KG1 (cell line): ENCODE data around the gene MAP3K15.

Experiments
- DNase-seq: peaks from one replicate; lab custom pipeline; 2025; lab: John Stamatoyannopoulos, UW

MAP3K15 gene

GRCh38 chrX:19392703-19393102 is 122.6 kb downstream of the MAP3K15 start:
- DNase-seq: no peak

- no peak for DNase-seq
Observed at GRCh38 chrX:19392078-19392477, 123.2 kb downstream of the MAP3K15 start.

DNA sequence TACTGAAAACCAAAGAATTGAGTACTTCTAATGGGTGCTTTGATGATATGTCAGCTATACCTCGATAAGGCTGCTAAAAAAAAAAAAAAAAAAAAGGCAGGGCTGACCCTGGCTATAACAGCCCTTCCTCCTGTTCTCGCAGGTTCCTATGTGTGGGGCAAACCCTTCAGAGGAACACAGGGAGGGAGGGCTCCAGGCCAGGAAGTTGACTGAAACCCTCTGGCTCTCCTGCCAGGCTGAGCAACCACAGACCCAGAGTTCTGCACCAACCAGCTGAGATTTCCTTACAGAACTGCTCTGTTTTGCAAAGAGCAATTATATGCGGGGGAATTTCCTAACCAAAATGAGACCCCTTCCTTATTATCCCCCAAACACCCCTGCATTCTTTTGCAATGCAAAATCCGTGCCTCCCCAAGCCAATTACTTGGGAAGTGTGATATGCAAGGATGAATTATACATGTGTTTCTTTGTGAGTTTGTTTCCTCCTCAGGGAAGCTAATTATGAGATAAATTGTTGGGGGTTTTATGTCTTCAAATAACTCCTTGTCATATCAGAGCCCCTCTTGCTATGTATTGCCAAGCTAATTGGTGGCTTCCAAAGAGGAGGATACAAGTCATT is 126.0 kb downstream of the MAP3K15 start:
- no peak for DNase-seq

DNA sequence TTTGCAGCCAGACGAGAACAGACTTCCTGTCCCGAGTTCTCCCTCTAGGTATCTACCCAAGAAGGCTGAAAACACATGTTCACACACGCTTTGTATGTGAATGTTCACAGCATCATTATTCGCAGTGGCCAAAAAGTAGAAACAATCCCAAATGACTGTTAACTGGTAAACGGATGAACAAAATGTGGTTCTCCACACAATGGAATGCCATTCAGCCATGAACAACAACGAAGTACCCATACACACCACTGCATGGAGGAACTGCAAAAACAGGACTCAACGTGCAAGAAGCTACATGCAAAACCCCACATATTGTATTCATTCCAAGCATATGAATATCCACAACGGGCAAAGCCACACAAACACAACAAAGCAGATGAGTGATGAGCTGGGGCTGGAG is 126.6 kb downstream of the MAP3K15 start:
- no peak for DNase-seq

DNA sequence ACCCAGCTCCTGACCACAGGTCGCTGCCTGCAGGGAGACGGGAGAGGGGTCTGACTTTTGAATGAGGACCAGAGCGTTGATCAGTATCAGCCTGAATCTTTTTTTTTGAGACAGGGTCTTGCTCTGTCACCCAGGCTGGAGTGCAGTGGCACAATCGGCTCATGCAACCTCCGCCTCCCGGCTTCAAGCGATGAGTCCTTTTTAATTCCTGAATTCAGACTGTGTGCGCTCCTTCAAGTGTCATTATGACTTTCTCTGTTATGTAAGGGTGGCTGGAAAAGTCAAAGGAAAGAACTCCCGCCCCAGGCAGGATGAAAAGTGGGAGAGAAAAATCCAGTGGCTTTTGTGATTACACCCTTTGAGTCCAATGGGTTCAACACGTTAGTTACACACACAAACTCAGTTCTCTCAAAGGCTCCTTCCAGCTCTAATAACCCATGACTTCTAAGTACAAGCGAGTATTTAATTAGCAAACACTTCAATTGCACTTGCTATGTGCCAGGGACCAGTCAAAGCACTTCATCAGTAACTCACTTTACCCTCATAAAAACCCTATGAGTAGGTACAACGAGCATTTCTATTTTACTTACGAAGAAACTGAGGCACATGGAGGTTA is 127.1 kb downstream of the MAP3K15 start:
- DNase-seq: no peak

DNA sequence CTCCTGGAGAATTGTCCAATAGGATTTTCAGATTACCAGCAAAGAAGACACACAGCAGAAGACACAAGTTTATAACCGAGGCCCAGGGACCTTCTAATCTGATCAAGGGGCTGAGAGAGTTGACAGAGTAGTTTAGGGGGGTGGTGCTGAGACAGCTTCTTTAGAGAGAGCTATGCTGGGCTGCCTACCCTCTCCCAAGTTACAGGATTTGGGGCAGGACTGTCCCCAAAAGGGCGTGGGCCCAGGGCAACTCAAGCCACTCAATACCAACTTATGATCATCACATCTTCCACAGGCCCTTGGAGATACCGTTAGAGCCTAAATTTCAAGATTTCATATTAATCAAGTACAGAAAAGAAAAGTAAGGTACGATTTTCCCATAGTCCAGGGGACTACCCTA is 128.6 kb downstream of the MAP3K15 start:
- DNase-seq: no peak

GRCh38 chrX:19382555-19383145 is 132.7 kb downstream of the MAP3K15 start:
- DNase-seq: no peak

DNA sequence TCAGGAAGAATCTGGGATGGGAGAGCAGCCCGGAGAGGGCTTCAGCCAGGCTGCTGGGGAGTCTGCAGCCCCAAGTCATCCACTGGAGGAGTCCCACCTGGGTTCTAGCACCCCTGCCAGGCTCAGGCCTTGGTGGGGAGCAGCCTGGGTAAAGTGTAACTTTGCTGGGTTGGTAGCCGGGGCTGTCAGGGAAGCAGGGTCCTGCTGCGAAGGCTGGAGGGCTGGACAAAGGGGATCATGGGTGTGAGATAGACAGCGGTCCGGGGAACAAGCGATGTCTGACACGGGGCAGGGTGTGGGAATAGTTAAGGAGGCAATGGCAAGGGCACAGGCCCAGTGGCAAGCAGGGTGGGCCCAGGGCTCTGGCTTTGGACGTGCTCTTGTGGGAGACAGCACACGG is 134.0 kb downstream of the MAP3K15 start:
- DNase-seq: no peak

GRCh38 chrX:19377799-19378198 is 137.5 kb downstream of the MAP3K15 start:
- no peak for DNase-seq

DNA sequence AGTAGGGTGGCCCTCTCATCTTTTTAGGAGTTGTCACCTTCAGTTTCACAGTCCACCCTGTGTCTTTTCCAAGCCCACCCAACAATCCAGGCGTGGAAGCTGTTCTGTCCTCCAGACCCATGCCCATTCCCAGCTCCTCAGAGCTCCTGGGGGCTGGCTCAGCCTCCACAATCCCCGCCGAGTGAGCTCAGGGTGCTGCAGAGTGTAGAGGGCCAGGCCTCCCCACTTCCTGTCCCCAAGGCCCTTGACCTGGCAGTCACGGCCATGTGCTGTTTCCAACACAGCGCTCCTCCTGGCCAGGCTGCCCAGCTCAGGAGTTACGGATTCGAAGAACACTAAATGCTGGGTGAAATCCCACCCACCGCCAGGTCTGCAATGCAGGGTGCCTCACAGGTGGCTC is 139.8 kb downstream of the MAP3K15 start:
- DNase-seq: no peak

GRCh38 chrX:19373351-19373891 is 141.9 kb downstream of the MAP3K15 start:
- DNase-seq: no peak

GRCh38 chrX:19372547-19373331 is 142.6 kb downstream of the MAP3K15 start:
- DNase-seq: no peak

GRCh38 chrX:19372170-19372546 is 143.2 kb downstream of the MAP3K15 start:
- DNase-seq: peak; percentile 4

DNA sequence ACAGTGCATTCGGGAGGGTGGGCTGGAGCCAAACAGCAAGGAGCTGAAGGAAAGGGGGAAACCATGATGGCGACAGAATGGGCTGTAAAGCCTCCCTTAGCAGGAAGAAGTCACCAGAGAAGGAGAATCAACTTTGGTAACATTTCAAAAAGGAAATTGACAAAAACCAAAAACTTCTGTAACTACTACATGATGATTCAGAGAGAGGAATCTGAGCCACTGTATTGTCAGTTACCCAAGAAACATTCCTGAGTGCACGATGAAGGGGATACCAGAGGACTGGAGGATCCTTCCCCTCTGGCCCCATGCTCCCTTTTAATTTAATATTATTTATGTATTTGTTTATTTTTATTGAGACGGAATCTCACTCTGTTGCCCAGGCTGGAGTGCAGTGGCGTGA is 145.2 kb downstream of the MAP3K15 start:
- DNase-seq: no peak

- no peak for DNase-seq
Observed at GRCh38 chrX:19368576-19368975, 146.7 kb downstream of the MAP3K15 start.

GRCh38 chrX:19361701-19362100 is 153.6 kb downstream of the MAP3K15 start:
- no peak for DNase-seq

DNA sequence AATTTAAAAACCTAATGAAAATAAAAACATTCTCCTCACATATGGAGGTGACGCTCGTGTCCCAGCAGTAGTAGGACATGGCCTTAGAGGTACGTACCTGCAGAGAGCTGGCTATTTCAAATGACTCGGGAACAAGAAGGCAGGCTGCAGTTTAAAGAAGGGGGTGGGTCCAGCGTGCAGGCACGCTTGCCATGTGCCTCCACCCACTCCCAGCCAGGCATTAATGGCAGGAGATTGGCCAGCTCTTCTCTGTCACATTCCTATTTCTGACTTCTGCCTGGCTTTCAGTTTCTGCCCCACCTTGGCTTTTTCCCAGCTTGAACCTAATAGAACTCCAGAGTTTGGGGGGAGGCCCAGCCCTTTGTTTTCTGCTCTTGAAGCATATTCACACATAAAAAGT is 154.4 kb downstream of the MAP3K15 start:
- DNase-seq: no peak

DNA sequence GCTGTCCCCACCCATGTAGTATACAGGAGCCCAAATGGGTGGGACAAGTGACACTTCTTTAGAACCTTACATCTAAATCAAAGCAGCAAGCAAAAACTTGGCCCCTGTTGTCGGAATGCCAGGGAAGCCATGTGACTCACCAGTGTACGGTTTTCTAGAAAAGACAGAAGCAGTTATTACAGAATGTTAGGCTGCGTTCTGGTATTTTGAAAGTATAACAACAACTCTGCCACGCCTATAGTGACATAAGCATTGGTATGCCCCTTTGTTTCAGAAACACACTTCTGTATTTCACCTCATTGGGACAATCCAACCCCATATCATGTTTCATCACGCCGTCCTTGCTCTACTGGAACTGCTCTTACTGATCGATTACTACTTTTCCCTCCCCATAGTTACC is 156.8 kb downstream of the MAP3K15 start:
- DNase-seq: no peak

DNA sequence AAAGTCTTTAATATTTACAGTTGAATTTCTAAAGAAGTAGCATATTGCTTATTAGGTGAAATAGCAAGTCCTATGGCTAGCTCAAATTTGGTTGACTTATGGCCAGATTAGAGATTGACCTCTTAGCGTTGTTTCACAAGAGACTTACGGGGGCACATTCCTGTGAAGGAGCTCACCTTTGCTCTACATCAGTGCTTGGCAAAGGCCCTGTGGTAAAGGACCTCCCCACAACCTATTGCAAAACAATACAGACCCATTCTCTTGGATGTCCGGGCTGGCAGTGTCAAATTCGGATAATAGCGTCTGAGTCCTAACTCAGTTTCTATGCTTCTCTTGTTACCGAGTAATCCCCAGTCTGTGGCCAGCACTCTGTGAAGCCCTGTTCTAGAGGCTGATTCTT is 160.7 kb downstream of the MAP3K15 start:
- no peak for DNase-seq

- DNase-seq: no peak
Observed at GRCh38 chrX:19350941-19351384, 164.3 kb downstream of the MAP3K15 start.

GRCh38 chrX:19349264-19349663 is 166.0 kb downstream of the MAP3K15 start:
- no peak for DNase-seq

DNA sequence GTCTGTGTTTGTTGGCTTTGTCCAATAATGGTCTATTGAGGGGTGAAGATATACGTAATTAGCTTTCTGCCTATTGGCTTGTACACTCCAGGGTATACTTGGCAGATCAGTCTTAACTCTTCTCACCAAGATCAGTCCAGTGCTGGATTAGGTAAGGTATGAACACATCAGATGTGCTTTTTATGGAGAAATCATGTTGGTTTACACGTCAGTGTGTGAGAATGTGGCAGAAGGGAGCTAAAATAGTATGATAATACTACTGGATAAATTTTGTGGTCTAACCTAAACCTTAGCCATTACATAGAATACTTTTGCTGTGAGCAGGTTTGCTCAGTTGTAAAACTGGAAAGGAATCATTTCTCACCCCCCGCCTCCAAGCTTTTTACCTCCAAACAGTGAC is 167.4 kb downstream of the MAP3K15 start:
- DNase-seq: no peak

DNA sequence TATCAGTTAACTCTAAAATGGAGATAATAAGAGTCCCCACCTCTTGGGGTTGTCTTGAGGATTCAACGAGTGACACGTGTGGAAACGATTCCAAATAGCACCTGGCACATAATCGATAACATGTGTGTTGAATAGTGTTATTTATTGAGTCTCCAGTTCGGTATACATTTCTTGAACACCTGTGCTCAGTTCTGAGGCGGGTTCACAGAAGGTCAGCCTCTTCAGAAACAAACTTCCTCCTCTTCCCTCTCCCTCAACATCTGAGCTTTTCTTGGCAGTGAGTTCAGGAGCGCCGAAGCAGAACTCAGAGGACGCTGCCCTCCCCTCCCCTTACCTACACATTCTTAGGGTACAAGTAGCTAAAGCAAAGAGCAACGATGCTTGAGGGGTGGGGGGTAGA is 170.6 kb downstream of the MAP3K15 start:
- no peak for DNase-seq
